Ureter (tissue), 1 donor: Measurements from ENCODE around the gene SCAF1. TPM values are rescaled to one million over a fixed set of nuclear protein-coding genes. Genes with fewer than 3 reads are reported as not detected.
"Not testable (repeated sequence)": the region's sequence is repeated elsewhere in the genome, so short reads cannot be mapped to it uniquely, and the experiment has no call there.

ENCODE experiments used
- DNase-seq: peaks from one replicate; pipeline ENCODE4 v3.0.0-alpha.2; 2020; ENCODE audit warnings: low spot score
- total RNA-seq: library from RNA; stranded (reverse); gene quantifications from one replicate; pipeline ENCODE4 v1.2.4, GENCODE V29; 2023
- donor health status: DM: yes; HTN: yes; CAD: no.

Gene SCAF1
- total RNA-seq, 1 donor from 2014 or later, result 55.7 TPM

DNA sequence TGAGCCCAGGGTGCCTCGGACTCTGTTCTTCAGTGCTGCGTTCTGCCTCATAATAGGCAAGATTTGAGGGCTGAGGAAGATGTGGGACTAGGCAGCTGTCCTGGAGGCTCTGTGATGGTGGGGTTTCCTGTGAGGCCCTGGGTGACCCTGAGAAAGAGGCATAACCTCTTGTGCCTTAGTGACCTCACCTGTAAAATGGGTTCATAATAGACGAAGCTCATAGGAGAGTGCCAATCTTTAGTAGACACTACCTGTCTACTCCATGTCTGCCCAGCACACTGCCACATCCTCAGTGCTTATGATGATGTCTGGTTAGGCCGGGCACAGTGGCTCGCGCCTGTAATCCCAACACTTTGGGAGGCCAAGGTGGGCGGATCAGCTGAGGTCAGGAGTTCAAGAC lies 25.5 kb upstream of the SCAF1 start:
- DNase-seq, result no peak

DNA sequence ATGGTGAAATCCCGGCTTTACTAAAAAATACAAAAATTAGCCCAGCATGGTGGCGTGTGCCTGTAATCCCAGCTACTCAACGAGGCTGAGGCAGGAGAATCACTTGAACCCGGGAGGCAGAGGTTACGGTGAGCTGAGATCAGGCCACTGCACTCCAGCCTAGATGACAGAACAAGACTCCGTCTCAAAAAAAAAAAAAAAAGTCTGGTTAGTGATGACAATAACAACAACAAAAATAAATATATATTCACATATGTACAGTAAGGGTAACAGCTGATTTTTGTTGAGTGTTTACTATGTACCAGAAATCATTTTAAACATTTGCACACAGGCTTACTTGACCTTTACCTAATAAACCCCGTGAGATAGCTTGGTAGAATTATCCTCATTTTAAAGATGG lies 25.1 kb upstream of the SCAF1 start:
- no peak for DNase-seq

DNA sequence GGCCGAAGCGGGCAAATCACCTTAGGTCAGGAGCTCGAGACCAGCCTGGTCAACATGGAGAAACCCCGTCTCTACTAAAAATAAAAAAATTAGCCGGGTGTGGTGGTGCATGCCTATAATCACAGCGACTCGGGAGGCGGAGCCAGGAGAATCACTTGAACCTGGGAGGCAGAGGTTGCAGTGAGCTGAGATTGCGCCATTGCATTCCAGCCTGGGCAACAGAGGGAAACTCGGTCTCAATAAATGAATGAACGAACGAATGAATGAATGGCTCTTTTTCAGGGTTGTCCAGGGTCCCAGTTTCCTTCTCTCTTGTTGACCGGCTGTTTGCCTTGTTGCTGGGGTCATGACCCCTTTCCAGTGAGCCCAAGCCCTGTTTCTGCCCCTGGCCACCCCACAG lies 24.1 kb upstream of the SCAF1 start:
- not testable (repeated sequence) for DNase-seq

DNA sequence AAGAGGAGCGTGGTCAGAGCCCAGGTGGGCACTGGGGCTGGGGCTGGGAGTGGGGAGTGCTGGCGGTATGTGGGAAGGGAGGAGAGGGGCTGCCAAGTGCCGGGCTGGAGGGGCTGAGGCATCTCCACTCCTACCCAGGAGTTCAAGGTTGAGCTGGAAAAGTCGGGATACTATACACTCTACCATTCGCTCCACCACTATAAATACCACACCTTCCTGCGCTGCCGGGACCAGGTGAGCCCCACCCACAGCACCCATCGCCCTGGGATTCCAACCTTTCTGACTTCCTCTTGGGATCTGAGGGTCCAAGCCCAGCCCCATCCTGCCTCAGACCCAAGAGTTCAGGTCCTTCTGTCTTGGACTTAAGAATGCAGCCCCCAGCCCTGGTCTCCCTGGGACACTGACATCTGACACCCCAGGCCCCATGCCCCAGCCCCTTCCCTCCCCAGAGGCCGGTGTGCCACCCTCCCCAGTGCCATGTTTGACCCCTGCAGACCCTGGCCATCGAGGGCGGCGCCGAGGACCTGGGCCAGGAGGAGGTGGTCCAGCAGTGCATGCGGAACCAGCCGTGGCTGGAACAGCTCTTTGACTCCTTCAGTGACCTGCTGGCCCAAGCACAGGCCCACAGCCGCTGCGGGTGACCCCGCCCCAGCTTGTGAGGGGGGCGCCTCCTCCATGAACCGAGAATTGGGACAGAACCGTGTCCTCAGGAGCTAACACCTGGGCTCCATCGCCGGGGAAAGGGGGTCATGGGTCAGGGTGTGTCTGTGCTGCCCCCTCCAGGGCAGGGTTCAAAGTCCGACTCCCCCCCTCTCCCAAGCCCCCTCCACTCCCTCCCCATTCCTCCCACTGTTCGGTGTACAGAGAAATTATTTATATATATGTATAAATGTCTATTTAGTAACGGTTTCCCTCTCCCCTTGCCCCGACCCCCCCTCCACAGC lies 16.8 kb upstream of the SCAF1 start:
- DNase-seq, result no peak

DNA sequence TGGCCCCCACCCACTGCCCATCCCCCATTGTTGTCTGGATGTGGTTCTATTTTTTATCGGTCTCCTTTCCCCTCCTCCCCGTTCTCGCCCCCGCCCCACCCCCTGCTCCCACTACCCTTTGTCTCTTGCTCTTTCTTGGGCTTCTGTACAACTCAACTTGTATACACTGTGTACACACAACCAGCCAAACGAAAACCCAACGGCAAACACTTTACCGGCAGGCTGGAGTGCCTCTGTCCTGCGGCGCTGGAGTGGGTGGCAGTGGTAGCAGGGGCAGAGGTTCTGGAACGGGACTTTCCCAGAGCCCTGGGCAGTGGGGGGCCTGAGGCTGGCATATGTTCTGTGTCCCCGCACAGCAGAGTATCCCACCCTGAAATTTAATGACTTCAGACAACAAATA lies 15.8 kb upstream of the SCAF1 start:
- no peak for DNase-seq

DNA sequence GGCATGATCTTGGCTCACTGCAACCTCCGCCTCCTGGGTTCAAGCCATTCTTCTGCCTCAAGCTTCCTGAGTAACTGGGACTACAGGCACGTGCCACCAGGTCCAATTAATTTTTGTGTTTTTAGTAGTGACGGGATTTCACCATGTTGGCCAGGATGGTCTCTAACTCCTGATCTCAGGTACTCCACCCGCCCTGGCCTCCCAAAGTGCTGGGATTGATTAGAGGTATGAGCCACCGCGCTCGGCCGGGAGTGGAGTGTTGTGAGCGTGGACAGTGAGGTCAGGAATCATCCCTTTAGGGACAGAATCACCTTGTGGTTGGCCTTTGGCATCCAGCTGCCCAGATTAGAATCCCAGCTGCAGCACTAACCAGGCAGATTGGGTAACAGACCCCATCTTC lies 12.3 kb upstream of the SCAF1 start:
- no peak for DNase-seq

DNA sequence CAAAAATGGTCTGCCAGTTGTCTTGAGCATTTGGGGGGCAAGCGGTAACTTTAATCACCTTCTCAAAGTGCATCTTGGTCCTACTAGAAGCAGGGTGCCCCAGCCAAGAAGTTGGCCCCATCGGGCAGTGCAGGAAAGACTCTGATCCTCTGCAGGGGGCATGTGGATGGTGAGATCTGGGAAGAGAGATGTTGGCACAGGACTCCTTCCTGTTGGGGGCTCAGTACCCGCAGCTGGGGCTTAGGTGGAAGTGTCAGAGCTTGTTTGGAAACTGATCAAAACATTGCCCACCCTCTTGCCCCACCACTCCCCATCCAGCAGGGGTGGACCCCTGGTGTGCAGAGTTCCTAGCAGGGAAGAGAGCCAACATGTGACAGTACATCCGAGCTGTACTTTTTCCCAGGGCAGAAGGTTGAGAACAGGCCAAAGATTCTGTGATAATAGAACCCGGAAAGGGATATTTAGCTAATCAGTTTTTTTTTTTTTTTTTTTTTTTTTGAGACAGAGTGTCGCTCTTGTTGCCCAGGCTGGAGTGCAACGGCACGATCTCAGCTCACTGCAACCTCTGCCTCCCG lies 10.9 kb upstream of the SCAF1 start:
- DNase-seq, result no peak

DNA sequence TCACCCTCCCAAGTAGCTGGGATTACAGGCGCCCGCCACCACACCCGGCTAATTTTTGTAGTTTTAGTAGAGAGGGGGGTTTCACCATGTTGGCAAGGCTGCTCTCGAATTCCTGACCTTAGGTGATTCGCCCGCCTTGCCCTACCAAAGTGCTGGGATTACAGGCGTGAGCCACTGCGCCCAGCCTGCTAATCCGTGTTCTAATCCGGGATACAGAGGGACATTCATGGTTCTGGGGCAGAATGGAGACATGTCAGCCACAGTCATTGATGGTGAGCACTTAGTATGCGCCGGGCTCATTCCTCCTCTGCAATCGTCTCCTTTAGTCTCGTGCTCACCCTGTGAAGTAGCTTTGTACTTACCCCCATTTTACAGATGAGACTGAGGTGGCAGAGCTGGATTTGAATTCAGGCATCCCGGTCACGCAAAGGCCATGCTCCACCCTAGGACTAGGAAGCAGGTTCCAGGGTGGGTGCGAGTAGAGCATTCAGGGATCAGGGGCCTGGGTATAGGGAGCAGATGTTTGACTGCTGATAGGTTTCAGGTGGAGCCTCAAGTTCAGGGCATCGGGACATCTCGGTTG lies 10.3 kb upstream of the SCAF1 start:
- no peak for DNase-seq

DNA sequence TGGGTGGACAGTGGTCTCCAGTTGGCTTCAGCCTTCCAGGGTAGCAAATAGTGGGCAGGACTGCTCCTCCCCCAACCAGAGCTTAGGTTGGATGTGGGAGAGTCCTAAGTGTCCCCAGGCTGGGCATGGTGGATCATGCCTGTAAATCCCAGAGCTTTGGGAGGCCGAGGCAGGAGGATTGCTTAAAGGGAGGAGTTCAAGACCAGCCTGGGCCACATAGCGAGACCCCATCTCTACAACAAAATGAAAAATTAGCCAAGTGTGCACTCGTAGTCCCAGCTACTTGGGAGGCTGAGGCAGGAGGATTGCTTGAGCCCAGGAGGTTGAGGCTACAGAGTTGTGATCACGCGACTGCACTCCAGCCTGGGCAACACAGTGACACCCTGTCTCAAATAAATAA lies 9.4 kb upstream of the SCAF1 start:
- DNase-seq, result no peak

DNA sequence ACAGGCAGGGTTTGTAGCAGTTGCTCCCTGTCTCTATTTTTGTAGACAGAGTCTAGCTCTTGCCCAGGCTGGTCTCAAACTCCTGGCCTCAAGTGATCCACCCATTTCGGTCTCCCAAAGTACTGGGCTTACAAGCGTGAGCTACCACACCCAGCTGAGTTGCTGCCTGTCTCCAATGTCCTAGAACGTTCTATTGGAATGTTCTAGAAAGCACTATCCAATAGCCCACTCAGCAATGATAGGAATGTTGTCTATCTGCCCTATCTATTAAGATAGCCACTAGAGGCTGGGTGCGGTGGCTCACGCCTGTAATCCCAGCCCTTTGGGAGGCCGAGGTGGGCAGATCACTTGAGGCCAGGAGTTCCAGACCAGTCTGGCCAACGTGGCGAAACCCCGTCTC lies 8.7 kb upstream of the SCAF1 start:
- not testable (repeated sequence) for DNase-seq

DNA sequence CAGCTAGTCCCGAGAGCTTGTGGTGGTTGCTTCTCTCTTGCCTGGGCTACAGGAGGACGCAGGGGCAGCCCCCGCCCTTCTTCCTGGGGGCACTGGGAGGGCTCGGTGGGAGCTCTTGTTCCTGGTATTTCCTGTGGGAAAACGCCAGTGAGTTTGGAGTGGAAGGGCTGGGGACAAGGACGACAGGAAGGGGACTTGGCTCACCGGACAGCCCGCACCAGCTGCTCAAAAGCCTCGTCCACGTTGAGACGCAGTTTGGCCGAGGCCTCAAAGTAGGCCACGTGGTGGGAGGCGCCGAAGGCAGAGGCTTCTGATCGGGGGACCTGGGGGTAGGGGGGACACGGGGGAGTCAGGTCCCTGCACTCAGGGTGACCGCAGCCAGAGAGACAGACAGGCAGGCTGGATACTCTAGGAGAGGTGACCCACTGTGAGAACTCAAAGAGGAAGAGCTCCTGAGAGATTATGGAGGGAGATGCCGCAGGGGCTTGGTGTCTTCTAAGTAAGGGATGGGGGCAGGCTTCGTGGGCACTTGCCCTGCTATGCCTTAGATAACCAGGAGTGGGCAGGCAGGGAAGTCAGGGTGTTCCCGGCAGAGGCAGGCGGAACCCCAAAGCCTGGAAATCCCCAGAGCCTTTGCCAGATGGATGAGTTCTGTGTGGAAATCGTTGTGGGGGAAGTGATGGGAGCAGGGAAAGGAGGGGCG lies 6.3 kb upstream of the SCAF1 start:
- no peak for DNase-seq

DNA sequence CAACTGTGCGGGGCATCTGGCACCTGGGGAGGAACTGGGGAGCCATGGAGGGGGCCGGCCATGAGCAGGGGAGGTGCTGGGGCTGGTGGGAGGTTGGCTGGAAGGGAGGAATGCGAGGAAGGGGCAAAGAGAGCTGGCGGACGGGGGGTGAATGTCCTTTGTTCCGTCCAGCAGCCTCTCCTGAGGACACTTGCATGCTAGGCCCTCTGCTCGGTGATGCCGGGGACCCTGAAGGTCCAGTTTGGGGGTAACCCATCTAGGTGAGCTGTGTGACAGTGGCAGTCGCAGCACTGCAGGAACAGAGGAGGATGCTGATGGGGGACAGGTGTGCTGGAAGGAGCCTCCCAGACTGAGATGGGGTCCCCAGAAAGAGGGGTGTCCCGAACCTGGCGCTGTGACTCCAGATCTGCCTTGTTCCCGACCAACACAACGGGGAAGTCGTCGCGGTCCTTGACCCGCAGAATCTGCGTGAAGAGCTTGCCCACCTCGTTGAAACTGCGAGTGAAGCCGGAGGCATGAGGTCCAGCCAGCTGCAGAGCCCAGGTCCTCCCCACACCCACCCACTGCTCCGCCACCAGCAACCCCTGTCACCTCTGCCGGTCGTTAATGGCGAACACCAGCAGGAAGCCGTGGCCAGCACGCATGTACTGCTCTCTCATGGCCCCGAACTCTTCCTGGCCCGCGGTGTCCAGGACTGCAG lies 5.6 kb upstream of the SCAF1 start:
- DNase-seq, result no peak

DNA sequence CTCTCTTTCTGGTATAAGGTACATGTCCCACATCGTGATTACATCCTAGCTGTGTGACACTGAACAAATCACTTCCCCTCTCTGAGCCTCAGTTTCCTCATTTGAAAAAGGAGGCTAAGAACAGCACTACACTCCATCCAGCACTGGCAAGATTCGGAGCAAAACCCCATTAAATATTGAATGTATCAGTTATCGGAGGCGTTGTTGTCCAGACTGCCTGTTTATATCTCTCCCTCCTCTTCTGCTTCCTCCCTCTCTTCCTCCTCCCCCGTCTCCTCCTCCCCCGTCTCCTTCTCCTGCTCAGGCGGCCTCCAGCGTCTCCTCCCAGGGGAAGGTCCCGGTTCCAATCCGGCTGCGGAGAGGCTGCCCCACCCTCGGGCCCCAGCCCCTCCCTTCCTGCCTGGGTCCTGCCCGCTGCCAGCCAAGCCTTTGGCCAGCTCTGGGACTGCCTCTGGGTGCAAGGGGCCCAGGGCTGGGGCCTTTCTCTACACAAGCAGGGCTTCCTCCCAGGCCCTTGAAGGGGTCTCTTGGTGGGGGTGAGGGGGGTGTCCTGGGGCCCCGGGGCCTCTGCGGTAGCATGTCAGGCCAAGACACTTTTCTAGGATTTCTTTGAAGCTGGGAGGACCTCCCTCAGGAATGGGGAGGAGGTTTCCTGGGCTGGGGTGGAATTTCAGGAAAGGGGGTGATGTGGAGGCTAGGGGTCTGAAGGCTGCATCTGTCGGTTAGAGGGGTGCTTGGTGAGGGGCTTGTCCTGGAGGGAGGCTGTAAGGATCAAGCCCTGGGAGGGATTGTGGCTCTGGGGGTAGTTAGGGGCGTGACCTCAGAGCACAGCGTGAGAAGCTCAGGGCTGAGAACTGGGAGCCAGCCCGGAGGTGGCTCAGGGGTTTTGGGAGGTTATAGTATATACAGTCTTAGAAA lies 3.9 kb upstream of the SCAF1 start:
- DNase-seq, result peak; percentile 86

DNA sequence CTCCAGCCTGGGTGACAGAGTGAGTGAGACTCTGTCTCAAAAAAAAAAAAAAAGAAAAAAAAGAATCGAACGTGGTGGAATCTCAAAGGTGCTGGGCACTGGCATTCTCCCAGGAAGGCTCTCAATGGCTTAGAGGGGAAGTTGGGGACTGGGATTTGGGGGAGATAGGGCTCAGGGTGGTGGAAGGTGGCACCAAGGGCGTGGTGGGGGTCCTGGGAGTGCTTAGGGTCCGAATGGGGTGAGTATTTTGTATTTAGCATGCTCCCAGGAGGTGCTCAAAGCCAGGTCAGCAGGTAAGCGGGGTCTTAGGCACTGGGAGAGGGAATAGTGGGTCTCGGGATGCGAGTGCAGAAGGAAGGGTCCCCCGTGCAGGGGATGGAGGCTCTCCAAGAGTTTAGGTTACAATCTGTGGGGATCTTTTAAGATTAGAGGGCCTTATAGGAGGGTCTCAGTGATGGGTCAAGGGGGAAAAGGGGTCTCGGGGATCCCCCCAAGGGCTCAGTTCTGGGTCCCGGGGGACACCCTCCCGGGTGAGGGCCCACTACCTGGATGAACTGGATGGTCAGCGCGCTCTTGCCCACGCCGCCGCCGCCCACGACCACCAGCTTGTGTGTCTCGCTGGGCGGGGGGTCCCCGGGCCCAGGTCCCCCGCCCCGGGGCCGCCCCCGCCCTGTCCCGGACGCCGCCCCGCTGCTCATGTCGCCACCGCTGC lies 2.5 kb upstream of the SCAF1 start:
- DNase-seq, result no peak

DNA sequence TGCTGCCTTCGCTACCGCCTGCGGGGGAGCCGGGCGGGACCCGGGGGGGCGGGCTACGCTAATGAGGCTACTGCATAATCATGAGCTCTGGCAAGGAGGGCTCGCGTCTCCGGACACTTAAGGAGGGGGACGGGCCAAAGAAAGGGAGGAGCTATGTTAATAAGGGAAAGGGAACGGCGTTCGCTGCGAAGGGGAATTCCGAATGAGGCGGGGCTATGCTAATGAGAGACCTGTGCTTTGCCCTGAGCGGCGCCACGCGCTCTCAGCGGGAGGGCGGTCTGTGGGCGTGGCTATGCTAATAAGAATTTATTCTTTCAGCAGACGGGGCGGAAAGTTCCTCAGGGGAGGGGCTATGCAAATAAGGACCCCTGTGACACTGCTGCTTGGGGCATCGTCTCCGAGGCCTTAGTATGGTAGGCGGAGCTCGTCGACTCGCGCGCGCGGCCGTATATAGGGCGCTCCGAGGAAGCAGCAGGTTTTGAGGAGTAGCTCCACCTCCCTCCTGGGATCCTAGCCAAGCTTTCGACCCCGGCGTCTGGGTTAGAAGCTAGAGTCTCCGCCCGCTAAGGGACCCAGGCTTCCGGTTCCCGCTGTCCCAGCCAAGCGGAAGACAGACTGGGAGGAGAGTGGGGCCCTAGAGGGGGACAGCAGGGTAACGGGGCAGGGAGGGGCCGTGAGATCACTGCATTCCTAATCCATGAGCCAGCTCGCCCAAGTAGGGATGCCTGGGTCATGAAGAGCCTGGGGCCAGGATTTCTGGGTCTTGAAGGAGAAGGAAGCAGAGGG lies 1.7 kb upstream of the SCAF1 start, which contains the start of gene RRAS:
TSS of gene RRAS (minus strand) at position 31 of the 786 bp plus-strand sequence. CDS start 45 bp downstream, outside the sequence.
- DNase-seq, result peak; percentile 100

DNA sequence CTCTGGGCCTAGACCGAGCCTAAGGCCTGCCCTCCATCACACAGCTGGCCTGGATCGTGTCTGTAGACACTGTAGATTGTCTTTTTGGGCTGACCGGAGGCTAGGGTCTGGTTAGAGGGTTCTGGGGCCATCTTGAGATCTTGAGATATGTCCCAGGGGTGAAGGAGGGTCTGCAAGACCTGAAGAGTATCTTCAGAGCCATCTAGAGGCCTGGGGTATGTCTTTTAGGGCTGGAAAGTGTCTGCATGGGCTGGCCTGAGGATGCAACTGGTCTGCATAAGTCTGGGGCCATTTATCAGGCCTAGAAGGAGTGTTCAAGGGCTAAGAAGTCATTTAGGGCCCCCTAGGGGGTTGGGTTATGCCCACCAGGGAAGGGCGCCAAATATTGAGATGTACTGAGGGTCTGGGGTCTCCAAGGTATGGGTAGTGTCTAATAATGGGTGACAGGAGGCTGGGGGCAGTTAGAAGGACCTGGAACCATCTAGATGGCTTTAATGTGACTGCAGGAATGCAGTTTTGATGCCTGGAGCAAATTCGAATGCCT lies 555 bp downstream of the SCAF1 start:
- no peak for DNase-seq

DNA sequence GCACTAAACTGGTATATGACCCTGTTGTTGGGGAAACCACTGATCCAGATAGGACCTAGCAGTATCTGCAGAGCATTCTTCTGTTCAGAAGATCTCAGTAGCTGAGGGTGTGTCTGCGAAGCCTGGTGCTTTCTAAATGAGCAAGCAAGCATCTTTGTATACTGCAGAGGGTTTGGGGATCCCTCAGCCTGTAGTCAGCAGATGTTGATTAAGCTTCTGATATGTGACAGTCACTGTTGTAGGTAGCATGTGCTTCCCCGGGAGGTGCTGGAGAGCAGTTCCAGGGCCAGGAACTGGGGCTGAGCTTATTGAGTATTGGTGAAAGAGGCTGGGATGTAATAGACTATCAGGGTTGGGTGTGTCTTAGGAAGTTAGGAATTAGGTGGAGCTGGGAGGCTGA lies 1.5 kb downstream of the SCAF1 start:
- DNase-seq, result no peak

DNA sequence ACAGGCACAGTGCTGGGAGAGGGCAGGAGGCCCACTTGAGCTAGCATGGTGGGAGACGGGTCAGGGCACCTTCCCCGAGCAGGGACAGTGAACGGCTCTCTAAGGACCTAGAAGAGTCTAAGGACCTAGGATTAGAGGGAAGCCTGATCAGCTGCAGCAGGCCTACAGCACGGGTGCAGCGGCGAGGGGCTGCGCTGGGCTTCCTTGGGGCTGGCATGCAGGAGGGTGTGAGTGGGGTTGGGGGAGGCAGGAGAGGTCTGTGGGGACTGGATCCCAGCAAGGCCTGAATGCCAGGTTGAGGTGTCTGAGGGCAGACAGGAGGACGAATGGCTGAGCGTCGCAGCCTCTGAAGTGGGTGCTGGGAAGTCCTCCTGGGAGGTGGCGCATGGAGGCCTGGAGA lies 3.6 kb downstream of the SCAF1 start:
- DNase-seq, result no peak

DNA sequence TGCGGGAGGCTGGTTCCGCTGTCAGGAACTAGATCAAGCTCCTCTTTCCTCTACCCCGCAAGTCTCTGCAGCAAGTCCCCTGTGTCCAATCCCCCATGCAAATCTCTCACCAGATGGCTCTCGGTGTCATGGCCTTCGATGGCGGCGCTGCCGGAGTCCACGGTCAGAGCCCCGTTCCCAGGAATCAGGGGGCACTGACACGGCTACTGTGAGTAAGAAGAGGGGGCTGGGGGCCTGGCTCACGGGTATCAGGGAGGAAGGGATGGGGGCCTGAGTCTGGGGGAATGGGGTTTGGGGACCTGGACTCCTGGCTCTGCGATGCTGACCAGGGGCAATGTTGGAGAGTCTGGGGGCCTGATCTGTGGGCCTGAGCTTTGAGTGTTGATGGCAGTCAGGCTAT lies 4.0 kb downstream of the SCAF1 start:
- DNase-seq, result no peak
